GM18867 (cell line): ENCODE measurements around the gene MEFV.
"Not testable (repeated sequence)": the region's sequence is repeated elsewhere in the genome, so short reads cannot be mapped to it uniquely, and the experiment has no call there.

ENCODE experiments used
- ATAC-seq: cut with Tn5 transposase; IDR thresholded peaks from one replicate; pipeline ENCODE4 v1.9.1; 2021; ENCODE audit warnings: mild to moderate bottlenecking, moderate library complexity; ENCODE audit not compliant: unreplicated experiment

The MEFV gene

DNA sequence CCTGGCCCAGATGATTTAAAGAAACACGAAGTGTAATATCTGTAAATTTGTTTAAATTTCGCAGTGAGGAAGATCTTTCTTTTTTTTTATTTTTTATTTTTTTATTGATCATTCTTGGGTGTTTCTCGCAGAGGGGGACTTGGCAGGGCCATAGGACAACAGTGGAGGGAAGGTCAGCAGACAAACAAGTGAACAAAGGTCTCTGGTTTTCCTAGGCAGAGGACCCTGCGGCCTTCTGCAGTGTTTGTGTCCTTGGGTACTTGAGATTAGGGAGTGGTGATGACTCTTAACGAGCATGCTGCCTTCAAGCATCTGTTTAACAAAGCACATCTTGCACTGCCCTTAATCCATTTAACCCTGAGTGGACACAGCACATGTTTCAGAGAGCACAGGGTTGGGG lies 14.3 kb upstream of the MEFV start:
- not testable (repeated sequence) for ATAC-seq

DNA sequence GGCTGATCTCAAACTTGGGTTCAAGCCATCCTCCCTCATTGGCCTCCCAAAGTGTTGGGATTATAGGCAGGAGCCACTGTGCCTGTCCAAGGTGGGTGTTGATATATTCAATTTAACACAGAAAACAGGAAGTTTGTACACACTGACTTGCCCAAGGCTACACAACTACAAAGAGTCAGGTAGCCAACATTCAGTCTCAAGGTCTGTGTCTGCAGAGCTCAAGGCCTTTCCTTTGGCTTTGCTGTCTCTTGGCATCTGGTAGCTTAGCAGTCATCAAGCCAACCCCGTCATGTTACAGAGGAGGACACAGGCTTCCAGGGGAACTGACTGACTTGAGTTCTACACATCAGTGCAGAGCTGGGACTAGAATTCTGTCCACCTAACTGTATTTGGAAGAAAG lies 11.9 kb upstream of the MEFV start:
- no peak for ATAC-seq

DNA sequence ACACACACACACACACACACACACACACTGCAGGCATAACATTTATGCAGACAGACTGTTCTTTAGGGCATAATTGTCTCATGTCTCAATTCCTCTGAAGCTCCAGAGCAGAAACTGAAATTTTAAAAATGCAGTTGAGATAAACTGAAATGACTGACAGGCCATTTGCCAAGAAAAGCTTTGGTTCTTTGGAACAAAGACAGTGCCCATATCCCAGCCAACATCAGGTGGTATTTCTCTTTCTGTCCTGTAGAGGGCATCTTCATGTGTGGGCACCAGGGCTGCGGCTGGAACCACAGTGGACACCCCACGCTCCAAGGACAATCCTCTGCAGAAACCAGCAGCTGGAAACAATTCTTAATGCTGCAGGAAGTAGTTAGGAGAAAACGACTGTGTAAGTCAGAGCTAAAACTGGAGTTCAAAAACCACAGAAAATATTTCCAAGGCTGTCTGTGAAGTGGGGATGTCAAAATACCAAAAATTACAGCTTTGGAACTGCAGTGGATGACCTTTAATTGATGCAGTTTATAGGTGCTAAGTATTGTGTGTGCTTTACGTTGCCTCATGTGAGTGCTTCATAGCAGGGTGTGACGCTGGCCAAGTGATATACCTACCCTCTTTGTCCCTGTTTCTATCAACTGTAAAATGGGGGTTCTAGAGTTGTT lies 10.6 kb upstream of the MEFV start:
- no peak for ATAC-seq

DNA sequence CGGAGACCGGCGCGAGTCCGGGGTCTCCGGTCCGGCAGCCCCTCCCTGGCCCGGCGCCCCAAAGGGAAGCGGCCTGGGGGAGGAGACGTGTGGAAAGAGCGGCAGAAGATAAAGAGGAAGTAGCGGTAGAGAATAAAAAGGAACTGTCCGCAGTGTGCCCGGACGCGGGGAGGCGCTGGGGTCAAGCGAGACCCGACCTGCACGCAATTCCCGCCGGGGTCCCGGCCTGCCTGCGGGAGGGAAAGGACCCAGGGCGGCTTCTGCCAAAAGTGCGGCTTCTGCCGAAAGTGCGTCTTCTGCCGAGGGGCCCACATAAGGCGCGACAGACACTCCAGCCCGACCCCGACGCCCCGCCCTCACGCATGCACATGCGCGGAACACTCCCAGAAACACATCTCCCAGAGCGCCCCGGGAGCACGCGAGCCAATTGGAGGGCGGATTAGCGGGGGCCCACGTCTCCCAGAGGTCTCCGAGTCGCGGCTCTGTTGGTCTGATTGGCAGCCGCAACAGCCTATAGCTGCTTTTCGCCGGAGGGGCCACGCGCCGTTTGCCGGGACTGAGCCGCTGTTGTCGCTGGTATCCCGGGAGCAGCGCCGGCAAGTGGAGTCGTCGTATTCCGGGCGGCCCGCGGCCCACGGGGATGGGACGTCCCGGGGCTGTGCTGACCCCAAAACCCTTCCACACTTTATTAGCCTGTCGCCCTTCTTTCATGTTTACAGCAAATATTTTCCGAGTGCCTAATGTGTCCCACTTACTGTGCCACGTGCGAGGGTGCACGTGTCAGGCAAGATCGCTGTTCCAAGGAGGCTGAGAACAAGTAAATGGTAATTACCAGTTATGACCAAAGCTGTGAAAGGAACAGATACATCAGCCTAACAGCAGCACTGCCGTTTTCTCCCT lies 8.0 kb upstream of the MEFV start:
- peak; percentile 88 for ATAC-seq

DNA sequence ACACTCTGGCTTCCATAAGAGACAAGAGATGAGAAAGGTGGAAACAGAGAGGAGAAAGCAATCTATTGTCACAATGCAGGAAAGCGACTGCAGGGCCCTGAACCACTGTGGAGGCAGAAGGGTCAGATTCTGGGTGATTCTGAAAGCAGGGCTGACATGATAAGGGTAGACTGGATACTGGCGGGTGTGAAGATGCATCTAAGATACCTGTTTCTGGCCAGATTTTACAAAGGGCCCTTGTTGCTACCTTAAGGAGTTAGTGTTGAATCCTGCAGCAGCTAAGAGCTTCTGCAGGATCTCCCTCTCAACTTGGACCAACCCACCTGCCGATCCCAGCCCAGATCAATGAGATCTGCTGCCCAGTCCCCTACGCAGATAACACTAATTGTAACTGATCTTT lies 6.1 kb upstream of the MEFV start:
- no peak for ATAC-seq

DNA sequence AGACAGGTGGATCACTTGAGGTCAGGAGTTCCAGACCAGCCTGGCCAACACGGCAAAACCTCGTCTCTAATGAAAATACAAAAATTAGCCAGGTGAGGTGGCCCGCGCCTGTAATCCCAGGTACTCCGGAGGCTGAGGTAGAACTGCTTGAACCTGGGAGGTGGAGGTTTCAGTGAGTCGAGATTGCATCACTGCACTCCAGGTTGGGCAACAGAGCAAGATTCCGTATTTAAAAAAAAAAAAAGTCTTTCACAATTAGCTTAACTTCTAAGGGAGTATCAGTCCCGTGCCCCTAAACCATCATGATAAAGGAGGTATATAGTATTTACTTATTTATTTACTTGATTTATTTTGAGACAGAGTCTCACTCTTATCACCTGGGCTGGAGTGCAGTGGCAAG lies 3.4 kb upstream of the MEFV start:
- no peak for ATAC-seq

DNA sequence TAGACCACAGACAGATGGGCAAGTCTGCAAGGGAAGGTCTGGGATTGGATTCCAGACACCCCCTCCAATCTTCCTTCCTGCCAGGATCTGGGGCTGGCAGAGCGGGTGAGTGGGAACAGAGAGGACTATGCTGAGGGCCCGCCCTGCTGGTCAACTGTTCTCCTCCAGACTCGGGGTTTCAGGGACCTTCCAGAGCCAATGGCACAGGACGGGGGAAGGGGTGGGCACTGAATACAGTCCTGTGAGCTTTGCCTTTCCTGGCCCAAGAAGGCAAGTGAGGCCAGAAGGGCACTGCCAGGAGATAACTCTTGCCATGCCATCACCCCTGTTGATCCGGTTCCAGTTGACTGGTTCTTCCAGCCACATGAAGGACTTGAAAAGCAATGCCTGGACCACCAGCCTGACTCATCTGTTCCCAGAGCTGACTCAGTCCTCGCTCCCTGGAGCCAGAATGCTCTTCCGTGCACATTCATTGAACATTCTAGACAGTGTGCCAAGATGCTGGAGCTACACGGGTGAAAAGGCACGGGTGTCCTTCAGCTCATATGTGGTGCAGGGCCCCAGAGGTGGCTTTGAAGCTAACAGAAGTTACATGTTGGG lies 533 bp upstream of the MEFV start:
- ATAC-seq, result no peak

DNA sequence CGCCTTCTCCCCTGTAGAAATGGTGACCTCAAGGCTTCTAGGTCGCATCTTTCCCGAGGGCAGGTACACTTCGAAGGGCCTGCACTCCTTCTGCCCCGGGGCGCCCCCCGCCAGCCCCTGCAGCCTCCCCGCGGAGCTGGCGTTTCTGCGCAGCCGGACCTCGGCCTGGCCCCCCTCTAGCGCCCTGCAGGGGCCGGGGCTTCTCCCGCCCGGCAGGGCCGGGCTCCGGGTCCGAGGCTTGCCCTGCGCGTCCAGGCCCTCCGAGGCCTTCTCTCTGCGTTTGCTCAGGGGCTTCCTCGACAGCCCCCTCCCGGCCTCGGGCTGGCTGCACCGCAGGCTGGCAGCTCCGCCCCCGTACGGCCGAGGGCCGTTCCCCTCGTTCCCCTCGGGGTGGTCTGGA lies 2.1 kb downstream of the MEFV start:
- ATAC-seq, result no peak

DNA sequence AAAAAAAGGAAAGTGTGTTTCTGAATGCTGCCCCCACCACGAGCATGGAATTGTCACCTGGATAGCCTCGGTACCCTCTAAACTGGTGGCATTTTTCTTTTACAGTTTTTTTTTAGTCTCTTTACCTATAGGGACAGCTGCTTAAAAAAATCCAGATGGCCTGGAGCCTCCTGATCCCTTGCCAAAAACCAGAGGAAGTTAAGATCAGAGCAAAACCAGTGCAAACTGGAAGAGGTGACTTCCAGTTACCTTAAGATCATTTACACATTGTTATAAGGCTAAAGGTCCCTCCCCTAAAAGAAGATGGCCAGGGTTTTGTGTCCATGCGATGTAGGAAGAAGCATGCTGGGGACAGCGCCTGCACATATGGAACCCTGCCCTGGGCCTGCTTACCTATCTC lies 3.5 kb downstream of the MEFV start:
- ATAC-seq, result no peak

DNA sequence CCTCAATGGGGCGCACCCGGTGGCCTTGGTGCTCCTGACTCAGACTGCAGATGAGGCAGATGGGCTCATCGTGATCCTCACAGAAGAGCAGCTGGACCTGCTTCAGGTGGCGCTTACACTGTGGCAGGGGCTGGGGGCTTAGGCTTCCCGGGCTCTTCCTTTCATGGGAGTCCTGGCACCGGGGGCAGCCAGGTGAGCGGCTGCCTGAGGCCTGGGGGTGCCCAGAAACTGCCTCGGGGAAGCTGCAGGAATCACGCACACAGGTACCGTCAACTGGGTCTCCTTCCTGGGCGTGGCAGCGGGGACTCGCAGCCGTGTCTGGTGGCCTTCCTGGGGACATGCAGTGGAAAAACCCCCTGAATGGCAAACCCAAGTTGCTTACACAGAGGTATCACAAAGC lies 7.0 kb downstream of the MEFV start:
- ATAC-seq, result no peak

DNA sequence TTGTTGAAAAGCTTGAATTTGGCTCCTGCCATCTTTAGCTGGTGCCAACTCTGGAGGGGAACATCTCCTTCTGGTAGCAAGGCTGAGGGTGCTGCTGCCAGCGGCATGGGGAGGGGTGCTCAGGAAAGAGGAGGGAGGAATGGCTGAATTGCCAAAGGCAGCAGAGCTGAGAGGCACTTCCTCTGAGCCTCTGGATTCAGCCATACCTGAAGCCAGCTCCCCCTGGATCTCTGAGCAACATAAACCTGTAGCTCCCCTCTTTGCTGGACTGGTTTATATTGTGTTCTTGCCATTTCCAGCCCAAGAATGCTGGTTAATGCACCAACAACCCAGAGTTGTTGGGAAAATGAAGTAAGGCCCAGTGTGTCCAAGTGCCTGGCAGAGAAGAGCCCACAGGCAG lies 7.4 kb downstream of the MEFV start:
- ATAC-seq, result no peak

DNA sequence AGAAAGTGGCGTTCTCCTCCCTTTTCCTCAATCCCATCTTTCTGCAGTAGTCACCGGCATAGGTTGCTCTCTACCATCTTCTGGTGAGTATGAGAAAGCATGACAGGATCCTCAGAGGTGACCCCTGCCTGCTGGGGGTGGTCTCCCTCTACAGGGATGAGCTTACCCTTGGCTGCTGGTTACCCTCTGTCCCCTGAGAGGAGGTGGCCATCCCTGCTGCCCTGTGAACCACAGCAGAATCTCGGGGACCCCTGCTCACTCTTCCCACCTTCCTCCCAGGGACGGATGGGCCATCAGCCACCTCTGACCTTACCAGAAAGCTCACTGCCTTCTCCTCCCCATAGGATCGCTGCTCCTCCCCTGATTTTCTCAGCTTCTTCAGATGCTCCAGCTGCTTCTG lies 7.8 kb downstream of the MEFV start:
- ATAC-seq, result no peak

DNA sequence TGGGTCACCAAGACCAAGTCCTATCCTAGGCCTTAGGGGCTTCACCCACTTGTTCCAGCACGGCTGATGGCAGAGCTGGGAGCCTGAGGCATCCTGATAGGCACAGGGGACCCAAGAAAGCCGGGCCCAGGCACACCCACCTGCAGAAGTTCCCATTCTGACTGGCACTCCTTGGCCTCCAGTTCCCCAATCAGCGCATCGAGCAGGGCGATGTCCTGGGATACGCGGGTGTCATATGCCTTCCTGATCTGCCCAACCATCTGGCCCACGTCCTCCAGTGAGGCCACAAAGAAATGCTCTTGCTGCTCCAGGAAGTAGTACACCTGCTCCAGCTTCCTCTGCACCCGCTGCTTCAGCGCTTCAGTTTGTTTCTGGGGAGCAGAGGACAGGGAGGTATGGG lies 9.6 kb downstream of the MEFV start:
- ATAC-seq, result no peak

DNA sequence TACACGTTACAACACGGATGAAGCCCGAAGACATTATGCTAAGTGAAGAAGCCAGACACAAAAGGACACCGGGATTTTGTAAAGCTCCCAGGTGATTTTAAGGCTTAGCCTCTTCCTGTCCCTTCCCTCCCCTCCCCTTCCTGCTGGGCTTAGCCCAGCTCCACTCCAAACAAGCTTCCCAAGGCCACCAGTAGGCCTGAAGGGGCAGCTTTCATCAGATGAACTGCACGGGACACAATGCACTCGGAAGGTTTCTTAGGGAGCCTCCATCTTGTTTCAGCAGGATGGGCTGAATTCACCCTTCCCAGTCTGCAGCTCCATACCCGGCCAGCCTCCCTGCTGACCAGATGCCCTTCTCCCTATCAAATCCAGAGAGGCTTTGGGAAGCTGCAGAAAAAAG lies 10.4 kb downstream of the MEFV start:
- no peak for ATAC-seq

DNA sequence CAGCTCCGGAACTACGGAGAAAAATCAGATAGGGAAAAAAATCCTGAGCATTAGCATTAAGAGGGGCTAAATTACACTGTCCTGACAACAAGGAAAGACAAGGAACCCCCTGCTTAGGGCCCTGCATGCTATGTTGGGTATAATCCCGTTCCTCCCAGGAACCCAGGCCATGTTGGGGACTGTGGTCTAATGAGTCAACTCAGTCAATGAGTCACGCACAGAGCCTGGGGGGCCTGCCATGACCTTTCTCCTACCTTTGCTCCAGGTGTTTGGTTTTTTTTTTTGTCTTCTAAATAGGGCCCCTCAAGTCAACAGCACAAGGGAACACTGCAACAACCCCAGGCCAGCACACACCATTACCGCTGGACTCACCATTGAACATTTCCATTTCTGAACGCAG lies 12.6 kb downstream of the MEFV start:
- no peak for ATAC-seq

DNA sequence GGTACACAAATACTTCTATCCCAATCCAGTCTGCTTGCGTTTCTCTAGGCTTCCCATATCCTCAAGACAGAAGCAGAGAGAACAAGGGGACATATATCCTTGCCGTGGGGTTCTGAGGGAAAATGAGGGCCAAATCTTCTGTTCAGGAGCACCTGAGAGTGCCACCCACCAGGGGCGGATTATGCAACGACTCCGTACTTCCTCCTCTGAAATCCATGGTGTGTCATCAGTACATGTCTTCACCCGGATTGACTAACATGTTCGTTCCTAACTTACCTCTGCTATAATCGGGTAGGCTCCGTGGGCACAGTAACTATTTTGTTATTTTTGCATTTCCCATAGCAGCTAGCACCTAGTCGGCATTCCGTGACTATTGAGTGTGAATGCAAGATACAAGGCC lies 13.7 kb downstream of the MEFV start:
- no peak for ATAC-seq

DNA sequence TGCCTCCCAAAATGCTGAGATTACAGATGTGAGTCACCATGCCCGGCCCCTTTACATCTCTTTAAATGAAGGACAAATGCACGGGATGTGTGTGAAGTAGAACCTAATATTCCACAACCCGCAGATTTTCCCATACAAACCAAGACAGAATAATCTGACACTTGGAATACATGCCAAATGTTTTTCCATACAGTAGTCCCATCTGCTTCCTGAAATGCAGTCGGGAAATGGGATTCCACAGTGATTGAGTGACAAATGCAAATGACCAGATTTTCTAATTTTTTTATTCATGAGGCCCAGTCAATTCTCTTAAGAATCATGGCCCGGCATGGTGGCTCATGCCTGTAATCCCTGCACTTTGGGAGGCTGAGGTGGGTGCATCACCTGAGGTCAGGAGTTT lies 14.7 kb downstream of the MEFV start:
- ATAC-seq, result no peak

DNA sequence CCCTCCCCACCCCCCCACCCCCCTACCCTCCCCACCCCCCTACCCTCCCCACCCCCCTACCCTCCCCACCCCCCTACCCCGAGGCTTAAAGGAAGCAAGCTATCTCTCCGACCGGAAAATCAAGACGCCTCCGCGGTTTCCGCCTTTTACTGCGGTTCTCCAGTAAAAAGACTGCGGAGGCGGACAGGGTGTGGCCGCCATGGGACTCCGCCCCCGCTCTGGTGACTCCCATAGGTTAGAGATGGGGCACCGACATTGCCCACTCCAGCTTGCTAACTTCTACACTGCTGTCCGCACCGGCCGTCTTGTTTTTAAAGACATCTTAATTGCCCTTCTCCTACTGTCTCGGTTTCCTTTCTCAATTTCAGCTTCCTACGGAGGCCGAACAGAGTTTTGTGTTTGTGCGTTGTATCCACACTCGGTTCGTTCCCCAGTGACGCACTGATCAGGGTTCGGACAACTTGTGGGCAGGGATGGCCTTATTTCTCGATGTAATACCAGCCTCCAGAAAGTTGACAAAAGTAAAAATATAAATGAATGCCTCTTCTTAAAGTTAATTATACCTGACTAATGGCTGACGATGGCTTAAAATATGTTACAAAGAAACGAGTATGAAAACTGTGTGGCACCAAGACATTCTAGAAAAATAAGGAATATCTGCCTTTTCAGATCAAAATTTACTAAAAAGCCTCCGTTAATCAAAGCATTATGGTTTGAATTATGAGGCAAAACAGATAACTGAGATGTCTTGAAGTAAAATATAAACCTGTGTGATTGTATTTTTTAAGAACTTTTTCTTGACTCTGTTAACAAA lies 20.4 kb downstream of the MEFV start:
- ATAC-seq, result no peak

DNA sequence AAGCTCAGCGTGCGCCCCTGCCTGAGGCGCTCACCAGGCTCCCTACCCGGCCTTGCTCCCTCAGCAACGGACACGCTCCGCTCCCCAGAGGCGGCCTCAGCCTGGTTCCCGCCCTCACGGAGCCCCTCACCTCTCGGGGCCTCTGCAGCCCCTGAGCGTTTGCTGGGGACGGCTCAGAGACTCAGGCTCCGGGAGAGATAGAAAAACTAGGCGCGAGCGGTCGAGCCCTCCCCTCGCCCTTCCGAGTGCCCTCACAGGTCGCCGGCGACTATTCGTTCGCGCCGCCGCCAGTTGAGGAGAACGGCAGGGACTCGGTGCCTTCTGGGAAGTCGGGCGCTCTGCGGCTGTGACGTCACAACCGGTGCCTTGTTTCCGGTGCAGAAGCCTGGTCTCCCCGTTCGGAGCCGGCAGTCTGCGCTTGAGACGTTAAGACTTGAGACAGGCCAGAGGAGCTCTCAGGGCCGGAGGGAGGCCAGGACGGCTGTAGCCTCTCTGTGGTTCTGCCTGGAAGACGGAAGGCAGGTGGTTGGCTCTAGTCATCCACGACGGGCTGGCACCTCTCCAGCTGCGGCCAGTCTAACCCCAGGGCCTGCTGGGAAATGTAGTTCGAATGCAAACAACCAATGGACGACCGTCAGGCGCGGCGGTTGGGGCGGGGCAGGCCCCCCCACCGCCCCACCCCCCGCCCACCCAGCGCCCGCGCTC lies 21.4 kb downstream of the MEFV start, which contains the start of gene ZNF200:
Gene ZNF200, minus strand, starts transcription at position 302 of the 705 bp plus-strand sequence. CDS start 1,403 bp downstream, outside the sequence.
- ATAC-seq, result peak; percentile 92

DNA sequence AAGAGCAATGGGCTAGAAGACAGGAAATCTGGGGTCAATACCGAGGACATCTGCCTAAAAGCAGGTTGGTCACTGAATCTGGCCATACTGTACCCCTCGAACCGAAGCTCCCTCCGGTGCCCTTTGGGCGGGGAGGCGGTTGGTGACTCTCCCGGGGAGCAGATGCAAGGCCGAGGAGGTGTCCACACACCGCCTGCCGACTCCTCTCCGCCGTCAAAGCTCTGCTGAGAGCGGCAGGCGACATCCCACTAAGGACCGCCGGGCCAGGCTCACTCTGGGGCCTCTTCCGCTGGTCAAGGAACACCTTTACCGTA lies 21.9 kb downstream of the MEFV start:
- ATAC-seq, result no peak
